Measurements from ENCODE around the gene MYL7. TPM values are rescaled to one million over a fixed set of nuclear protein-coding genes. Genes with fewer than 3 reads are reported as not detected.

Gene MYL7
- polyA plus RNA-seq, 3 donors, result not detected

DNA sequence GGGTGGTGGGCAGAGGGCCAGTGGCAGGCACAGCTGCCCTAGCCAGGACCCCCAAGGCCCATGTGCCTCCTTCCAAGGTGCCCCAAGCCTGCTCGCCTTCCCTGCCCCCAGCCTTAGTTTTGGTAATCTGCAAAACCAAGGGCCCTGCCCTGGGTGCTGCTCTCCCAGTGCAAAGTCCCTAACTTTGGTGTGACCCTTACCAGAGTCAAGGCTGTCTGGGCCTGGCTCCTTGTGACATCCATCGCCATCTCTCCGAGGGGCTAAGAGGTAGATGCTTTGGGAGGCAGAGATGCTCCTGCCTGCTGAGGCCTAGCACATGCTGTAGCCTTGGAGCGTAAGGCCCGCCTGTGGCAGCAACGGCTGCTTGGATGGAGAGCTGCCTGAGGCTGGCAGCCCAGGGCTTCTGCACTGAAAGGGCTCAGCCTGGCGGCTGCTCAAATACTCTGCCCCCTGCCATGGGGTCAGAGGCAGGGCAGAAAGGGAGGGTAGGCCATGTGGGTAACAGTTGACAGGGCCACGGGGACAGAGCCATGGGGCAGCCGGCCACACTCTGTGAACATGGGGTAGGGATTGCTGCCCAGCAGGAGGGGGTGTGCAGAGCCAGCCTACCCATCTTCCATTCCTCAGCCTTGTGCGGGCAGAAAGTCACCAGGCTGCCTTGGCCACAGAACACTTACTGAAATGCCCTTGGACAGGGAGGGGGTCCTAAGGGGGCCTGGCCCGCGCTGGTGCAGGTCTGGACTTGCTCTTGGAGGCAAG lies 17.9 kb upstream of the MYL7 start:
- Histone ChIP-seq H3K9ac (ENCODE audit: insufficient read depth, low read length, poor library complexity, severe bottlenecking) (no peak overlapping the region), H3K4me3 (replicated peaks in 1 of 3; ENCODE audit: low read depth in 2 of 3, low read length in 3 of 3) (no peak overlapping the region), H3K79me2 (ENCODE audit: insufficient read depth, low read length) (no peaks in the 10 kb centered on the region), H3K27ac (ENCODE audit: low read depth in 1 of 2, low read length in 2 of 2) (no peak overlapping the region), H3K27me3 (ENCODE audit: control insufficient read depth in 2 of 2, insufficient read depth in 2 of 2, low read length in 2 of 2) (no peaks in the 10 kb centered on the region), H3K9me3 (replicated peaks in 1 of 2; ENCODE audit: control insufficient read depth in 1 of 2, insufficient read depth in 1 of 2, low read length in 2 of 2) (peaks cover 0 to 3% of the 10 kb centered on the region in 2 donors), H3K36me3 (replicated peaks in 1 of 2; ENCODE audit: control insufficient read depth in 1 of 2, insufficient read depth in 2 of 2, low read length in 2 of 2) (no peaks in the 10 kb centered on the region), H2AFZ (ENCODE audit: insufficient read depth, low read depth, low read length, poor library complexity, severe bottlenecking) (no peak overlapping the region), H4K20me1 (ENCODE audit: insufficient read depth, low read length) (no peaks in the 10 kb centered on the region), H3K4me1 (ENCODE audit: control insufficient read depth in 1 of 2, insufficient read depth in 2 of 2, low read length in 2 of 2) (no peaks in the 10 kb centered on the region), H3K4me2 (replicated peaks; ENCODE audit: extremely low read depth, low read length, poor library complexity, severe bottlenecking) (no peak overlapping the region)
- Mint-ChIP-seq H3K4me1 (no peaks in the 10 kb centered on the region), H3K9me3 (peaks cover 0 to 6% (median 2%) of the 10 kb centered on the region in 7 donors), H3K36me3 (no peaks in the 10 kb centered on the region), H3K27me3 (ENCODE audit: low read depth in 3 of 3) (peaks cover 5 to 7% (median 5%) of the 10 kb centered on the region in 3 donors), H3K4me3 (no peak overlapping the region), H3K27ac (peak overlapping the region in 1 of 7 donors; percentile 5)
- 98% methylated on average over 11 of the region's 12 CpGs for WGBS (ENCODE audit: insufficient coverage)
- no peak for TF ChIP-seq CTCF (IDR thresholded peaks at IDR 0.05)
- DNase-seq, result no peak
- intact Hi-C loops (cut with micrococcal nuclease), result no loop called here

GRCh38 chr7:44158096-44158872 lies 17.2 kb upstream of the MYL7 start:
- TF ChIP-seq CTCF (IDR thresholded peaks at IDR 0.05), result no peak
- no peak overlapping the region for H3K27ac Mint-ChIP-seq
- H2AFZ ChIP-seq (ENCODE audit: insufficient read depth, low read depth, low read length, poor library complexity, severe bottlenecking), result no peak overlapping the region
- H3K79me2 ChIP-seq (ENCODE audit: insufficient read depth, low read length), result no peaks in the 10 kb centered on the region
- no peaks in the 10 kb centered on the region for H3K4me1 ChIP-seq (ENCODE audit: control insufficient read depth in 1 of 2, insufficient read depth in 2 of 2, low read length in 2 of 2)
- H3K27me3 Mint-ChIP-seq (ENCODE audit: low read depth in 3 of 3), result peaks cover 5 to 7% (median 5%) of the 10 kb centered on the region in 3 donors
- no peaks in the 10 kb centered on the region for H3K27me3 ChIP-seq (ENCODE audit: control insufficient read depth in 2 of 2, insufficient read depth in 2 of 2, low read length in 2 of 2)
- 90% methylated on average over 7 of the region's 10 CpGs for WGBS (ENCODE audit: insufficient coverage)
- intact Hi-C loops (cut with micrococcal nuclease), result no loop called here
- H3K27ac ChIP-seq (ENCODE audit: low read depth in 1 of 2, low read length in 2 of 2), result no peak overlapping the region
- H3K4me1 Mint-ChIP-seq, result no peaks in the 10 kb centered on the region
- no peaks in the 10 kb centered on the region for H3K36me3 ChIP-seq (replicated peaks in 1 of 2; ENCODE audit: control insufficient read depth in 1 of 2, insufficient read depth in 2 of 2, low read length in 2 of 2)
- H3K36me3 Mint-ChIP-seq, result no peaks in the 10 kb centered on the region
- H3K4me3 ChIP-seq (replicated peaks in 1 of 3; ENCODE audit: low read depth in 2 of 3, low read length in 3 of 3), result no peak overlapping the region
- H3K4me2 ChIP-seq (replicated peaks; ENCODE audit: extremely low read depth, low read length, poor library complexity, severe bottlenecking), result no peak overlapping the region
- peaks cover 0 to 3% (median 0%) of the 10 kb centered on the region in 7 donors for H3K9me3 Mint-ChIP-seq
- no peak overlapping the region for H3K4me3 Mint-ChIP-seq
- no peak overlapping the region for H3K9ac ChIP-seq (ENCODE audit: insufficient read depth, low read length, poor library complexity, severe bottlenecking)
- H3K9me3 ChIP-seq (replicated peaks in 1 of 2; ENCODE audit: control insufficient read depth in 1 of 2, insufficient read depth in 1 of 2, low read length in 2 of 2), result no peaks in the 10 kb centered on the region
- DNase-seq, result no peak
- no peaks in the 10 kb centered on the region for H4K20me1 ChIP-seq (ENCODE audit: insufficient read depth, low read length)
